Measurements from ENCODE around the gene CTBP2. TPM values are rescaled to one million over a fixed set of nuclear protein-coding genes. Genes with fewer than 3 reads are reported as not detected.

Gene CTBP2
- 10 to 100 TPM; 74.9 to 80.6 TPM for total RNA-seq
- 10 to 100 TPM; 19.2 to 51.6 TPM for polyA plus RNA-seq
- long read RNA-seq, donor 1, full-length matches to known transcripts: 27 of 40 reads
- long read RNA-seq, donor 1, partial matches to known transcripts: 6 of 40 reads
- long read RNA-seq, donor 1, other reads (novel, unspliced or antisense): 7 of 40 reads
- long read RNA-seq, donor 2, full-length matches to known transcripts: 5 of 5 reads
- long read RNA-seq, donor 2, partial matches to known transcripts: 0 of 5 reads
- long read RNA-seq, donor 2, other reads (novel, unspliced or antisense): 0 of 5 reads
- long read RNA-seq, donor 3, full-length matches to known transcripts: 6 of 6 reads
- long read RNA-seq, donor 3, partial matches to known transcripts: 0 of 6 reads
- long read RNA-seq, donor 3, other reads (novel, unspliced or antisense): 0 of 6 reads
- long read RNA-seq, donor 4, full-length matches to known transcripts: 1 of 1 reads
- long read RNA-seq, donor 4, partial matches to known transcripts: 0 of 1 reads
- long read RNA-seq, donor 4, other reads (novel, unspliced or antisense): 0 of 1 reads
- long read RNA-seq, donor 5, full-length matches to known transcripts: 14 of 30 reads
- long read RNA-seq, donor 5, partial matches to known transcripts: 11 of 30 reads
- long read RNA-seq, donor 5, other reads (novel, unspliced or antisense): 5 of 30 reads

DNA sequence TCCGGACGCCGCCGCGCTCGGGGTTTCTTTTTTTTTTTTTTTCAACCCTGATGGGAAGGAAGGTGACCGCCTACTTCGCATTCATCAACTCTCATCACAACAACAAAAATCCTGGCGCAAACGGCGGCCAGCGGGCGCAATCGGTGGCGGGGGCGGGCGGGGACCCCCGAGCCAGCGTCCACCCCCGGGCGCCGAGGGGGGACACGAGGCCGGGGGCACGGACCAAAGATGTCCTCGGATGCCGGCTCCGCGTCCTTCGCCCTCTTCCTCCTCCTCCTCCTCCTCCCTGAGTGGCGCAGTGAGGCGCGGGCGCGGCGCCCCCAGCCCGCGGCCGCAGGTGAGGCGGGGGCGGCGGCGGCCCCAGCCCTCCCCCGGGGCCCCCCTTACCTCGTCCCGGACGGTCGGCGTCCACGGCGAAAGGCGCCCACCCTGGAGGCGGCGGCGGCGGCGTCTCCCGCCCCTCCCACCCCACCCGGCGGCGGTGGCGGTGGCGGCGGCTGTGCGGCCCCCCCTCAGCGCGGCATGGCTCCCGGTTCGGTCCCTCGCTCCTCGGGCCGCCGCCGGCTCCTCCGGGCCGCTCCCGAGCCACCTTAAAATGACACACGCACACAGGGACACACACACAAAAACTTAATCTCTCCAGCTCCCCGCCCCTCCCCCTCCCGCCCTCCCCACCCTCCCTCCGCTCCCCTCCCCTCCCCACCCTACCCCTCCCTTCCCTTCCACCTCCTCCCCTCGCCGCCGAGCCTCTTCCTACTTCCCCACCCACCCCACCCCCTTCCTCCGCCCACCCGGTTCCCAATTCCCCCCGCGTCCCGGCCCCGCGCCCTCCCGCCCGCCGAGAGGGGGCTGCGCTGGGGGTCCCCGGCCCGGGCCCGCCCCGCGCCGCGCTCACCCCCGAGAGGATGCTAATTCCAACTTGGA is at the start of gene CTBP2:
Gene CTBP2, minus strand, starts transcription at position 632 of the 924 bp plus-strand sequence.
- DNase-seq: peak; percentile 82 to 87 (median 86)
- ATAC-seq (ENCODE audit: insufficient read depth, low FRiP score): no peak
- Histone ChIP-seq H3K9me3 (ENCODE audit: control insufficient read depth in 4 of 4, insufficient read depth in 3 of 4, low read length in 3 of 4) (no peaks in the 10 kb centered on the region), H3K4me1 (ENCODE audit: control insufficient read depth in 5 of 5, insufficient read depth in 5 of 5, low read length in 5 of 5) (peaks cover 2 to 43% (median 14%) of the 10 kb centered on the region in 5 donors), H3K27me3 (ENCODE audit: control insufficient read depth in 3 of 3, insufficient read depth in 3 of 3, low read length in 2 of 3) (no peaks in the 10 kb centered on the region), H3K36me3 (ENCODE audit: control insufficient read depth in 4 of 4, insufficient read depth in 4 of 4, low read length in 4 of 4) (no peaks in the 10 kb centered on the region), H3K9ac (ENCODE audit: insufficient read depth in 1 of 2, low read length in 2 of 2) (peak within 1 kb of the TSS; percentile 55 to 61), H3K27ac (ENCODE audit: low read depth in 1 of 2, low read length in 1 of 2) (peak within 1 kb of the TSS; percentile 98), H3K4me3 (peak within 1 kb of the TSS; percentile 96)
- 0 to 1% methylated on average over 34 to 102 of the region's 103 CpGs for WGBS, 2 donors
- TF ChIP-seq, protein P1, sequence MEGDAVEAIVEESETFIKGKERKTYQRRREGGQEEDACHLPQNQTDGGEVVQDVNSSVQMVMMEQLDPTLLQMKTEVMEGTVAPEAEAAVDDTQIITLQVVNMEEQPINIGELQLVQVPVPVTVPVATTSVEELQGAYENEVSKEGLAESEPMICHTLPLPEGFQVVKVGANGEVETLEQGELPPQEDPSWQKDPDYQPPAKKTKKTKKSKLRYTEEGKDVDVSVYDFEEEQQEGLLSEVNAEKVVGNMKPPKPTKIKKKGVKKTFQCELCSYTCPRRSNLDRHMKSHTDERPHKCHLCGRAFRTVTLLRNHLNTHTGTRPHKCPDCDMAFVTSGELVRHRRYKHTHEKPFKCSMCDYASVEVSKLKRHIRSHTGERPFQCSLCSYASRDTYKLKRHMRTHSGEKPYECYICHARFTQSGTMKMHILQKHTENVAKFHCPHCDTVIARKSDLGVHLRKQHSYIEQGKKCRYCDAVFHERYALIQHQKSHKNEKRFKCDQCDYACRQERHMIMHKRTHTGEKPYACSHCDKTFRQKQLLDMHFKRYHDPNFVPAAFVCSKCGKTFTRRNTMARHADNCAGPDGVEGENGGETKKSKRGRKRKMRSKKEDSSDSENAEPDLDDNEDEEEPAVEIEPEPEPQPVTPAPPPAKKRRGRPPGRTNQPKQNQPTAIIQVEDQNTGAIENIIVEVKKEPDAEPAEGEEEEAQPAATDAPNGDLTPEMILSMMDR (IDR thresholded peaks at IDR 0.05; ENCODE audit: control extremely low read depth, extremely low read depth): no peak

DNA sequence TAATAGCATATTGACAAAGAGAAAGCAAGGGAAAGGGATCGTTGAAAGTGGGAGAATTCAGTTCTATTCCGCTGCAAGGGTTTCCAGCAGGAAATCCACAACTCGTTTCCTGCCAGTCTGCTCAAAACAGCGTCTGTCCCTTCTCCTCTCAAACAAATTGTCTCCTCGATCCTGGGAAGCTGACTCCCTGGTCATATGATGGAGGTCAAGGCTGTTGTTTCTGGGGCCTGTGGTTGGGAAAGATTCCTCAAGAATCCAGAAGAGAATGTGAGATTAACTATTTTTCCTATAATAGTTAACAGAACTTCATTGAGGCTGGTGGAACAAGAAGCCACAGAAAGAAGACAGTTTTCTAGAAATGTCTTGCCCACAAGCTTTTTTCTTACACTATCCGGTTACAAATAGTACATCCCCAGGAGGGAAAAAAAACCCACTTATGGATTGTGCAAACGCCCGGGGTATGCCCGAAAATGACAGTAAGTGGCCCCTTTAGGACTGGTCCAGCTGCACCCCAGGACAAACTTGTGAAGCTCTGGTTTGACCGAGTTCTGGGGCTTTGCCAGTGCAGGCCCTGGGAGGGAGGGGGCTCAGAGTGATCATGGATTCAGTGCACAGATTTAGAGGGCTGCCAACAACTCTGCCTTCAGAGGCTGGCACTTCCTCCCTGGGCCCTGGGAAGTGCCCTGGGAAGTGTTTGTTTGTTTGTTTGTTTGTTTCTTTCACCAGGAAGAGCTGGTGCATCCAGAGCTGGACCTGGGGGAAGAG is 49.4 kb upstream of the CTBP2 start:
- Histone ChIP-seq H3K36me3 (ENCODE audit: control insufficient read depth in 4 of 4, insufficient read depth in 4 of 4, low read length in 4 of 4) (no peaks in the 10 kb centered on the region), H3K9ac (ENCODE audit: insufficient read depth in 1 of 2, low read length in 2 of 2) (no peak overlapping the region), H3K27ac (ENCODE audit: low read depth in 1 of 2, low read length in 1 of 2) (no peak overlapping the region), H3K27me3 (ENCODE audit: control insufficient read depth in 3 of 3, insufficient read depth in 3 of 3, low read length in 2 of 3) (no peaks in the 10 kb centered on the region), H3K9me3 (ENCODE audit: control insufficient read depth in 4 of 4, insufficient read depth in 3 of 4, low read length in 3 of 4) (peaks cover 0 to 2% (median 0%) of the 10 kb centered on the region in 4 donors), H3K4me1 (ENCODE audit: control insufficient read depth in 5 of 5, insufficient read depth in 5 of 5, low read length in 5 of 5) (peaks cover 0 to 7% (median 0%) of the 10 kb centered on the region in 5 donors), H3K4me3 (no peak overlapping the region)
- TF ChIP-seq, protein P1 (IDR thresholded peaks at IDR 0.05; ENCODE audit: control extremely low read depth, extremely low read depth): no peak
- ATAC-seq (ENCODE audit: insufficient read depth, low FRiP score) (no peak), DNase-seq (peak in 2 of 3 donors; percentile 7 to 37)
- 49 to 53% methylated on average over 10 of the region's 10 CpGs for whole genome bisulfite sequencing, 2 donors

DNA sequence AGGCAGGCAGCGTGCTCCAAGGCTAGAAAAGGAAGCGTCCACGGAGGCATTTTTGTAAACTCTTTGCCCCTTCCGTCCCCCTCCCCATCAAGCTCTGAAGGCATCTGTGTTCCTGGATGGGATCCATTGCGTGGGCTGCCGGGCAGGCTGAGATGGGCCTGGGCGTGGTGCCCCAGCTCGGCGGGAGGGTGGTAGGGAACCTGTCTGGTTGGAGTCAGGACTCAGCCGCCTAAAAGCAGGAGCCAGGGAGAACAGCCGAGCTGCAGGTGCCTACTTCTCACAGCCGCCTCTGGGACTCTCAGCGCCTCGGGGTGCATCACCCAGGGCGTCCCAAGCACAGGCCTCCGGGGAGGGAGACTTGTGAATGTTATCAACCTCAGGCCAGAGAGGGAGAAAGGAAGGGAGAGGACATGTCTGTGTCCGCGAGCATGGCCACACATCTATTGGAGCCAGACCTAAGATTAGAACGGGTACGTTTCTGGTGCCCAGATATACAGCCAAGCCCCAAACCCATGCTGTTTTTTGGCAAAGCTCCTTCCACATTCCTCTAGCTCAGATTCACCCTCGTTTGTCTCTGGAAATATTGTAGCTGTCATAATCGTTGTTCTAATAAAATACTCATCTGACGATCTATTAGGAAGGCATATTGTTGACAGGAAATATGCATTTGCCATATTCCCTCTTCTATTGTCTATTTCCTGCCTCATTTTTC is 48.6 kb upstream of the CTBP2 start:
- DNase-seq: peak in 1 of 3 donors; percentile 9
- H3K36me3 ChIP-seq (ENCODE audit: control insufficient read depth in 4 of 4, insufficient read depth in 4 of 4, low read length in 4 of 4): no peaks in the 10 kb centered on the region
- peaks cover 0 to 7% (median 0%) of the 10 kb centered on the region in 5 donors for H3K4me1 ChIP-seq (ENCODE audit: control insufficient read depth in 5 of 5, insufficient read depth in 5 of 5, low read length in 5 of 5)
- H3K9ac ChIP-seq (ENCODE audit: insufficient read depth in 1 of 2, low read length in 2 of 2): no peak overlapping the region
- 81% methylated on average over 23 of the region's 23 CpGs for whole genome bisulfite sequencing, 2 donors
- H3K4me3 ChIP-seq: no peak overlapping the region
- peaks cover 0 to under 1% (median 0%) of the 10 kb centered on the region in 4 donors for H3K9me3 ChIP-seq (ENCODE audit: control insufficient read depth in 4 of 4, insufficient read depth in 3 of 4, low read length in 3 of 4)
- H3K27me3 ChIP-seq (ENCODE audit: control insufficient read depth in 3 of 3, insufficient read depth in 3 of 3, low read length in 2 of 3): no peaks in the 10 kb centered on the region
- no peak overlapping the region for H3K27ac ChIP-seq (ENCODE audit: low read depth in 1 of 2, low read length in 1 of 2)
- ATAC-seq (ENCODE audit: insufficient read depth, low FRiP score): no peak
- TF ChIP-seq, protein P1 (IDR thresholded peaks at IDR 0.05; ENCODE audit: control extremely low read depth, extremely low read depth): no peak
